Astrocyte (in vitro differentiated cells and primary cell): ENCODE data around the gene RPA3.

ENCODE experiments used
- CTCF ChIP-seq: IDR thresholded peaks from 2 replicates; pipeline ENCODE4 v1.5.1; 2011; ENCODE audit warnings: low read depth, mild to moderate bottlenecking, inconsistent platforms, low read length, moderate library complexity; ENCODE audit not compliant: insufficient read depth
- EZH2 ChIP-seq: IDR thresholded peaks from 2 replicates; pipeline ENCODE4 v1.6.1; 2012; ENCODE audit warnings: mild to moderate bottlenecking, low read length, inconsistent platforms; ENCODE audit not compliant: insufficient read depth

DNA sequence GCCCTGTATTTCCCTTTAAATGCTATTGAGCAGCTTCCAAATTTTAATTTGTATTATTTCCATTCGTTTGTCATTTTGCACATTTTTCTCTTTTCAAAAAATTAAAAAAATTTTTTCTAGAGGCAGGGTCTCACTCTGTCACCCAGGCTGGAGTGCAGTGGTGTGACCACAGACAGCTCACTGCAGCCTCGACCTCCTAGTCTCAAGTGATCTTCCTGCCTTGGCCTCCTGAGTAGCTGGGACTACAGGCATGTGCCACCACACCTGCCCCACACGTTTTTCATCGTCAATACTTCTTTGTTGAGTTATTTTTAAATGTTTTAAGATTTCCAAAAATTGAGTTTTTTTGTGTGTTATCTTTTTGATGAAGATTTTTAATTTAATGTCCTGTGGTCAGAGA is 4.7 kb downstream of the RPA3 start:
- no peak for TF ChIP-seq EZH2
- no peak for TF ChIP-seq CTCF
